Activated CD8-positive, alpha-beta T cell treated with anti-CD3 and anti-CD28 coated beads, Interleukin-2, amount 10 ng/mL, durations not matched to agents 7 days and 5 days (primary cell): ENCODE data around the gene SLC25A19. TPM values are rescaled to one million over a fixed set of nuclear protein-coding genes. Genes with fewer than 3 reads are reported as not detected.
A peak's percentile ranks its signal among the peaks of the same experiment; 100 is the strongest.
"Not testable (repeated sequence)": the region's sequence is repeated elsewhere in the genome, so short reads cannot be mapped to it uniquely, and the experiment has no call there.

Experiments used
- ATAC-seq: fragments of 150-1000 bp; cut with Tn5 transposase; one replicate; pipeline ENCODE4 v1.10.0; 2021; ENCODE audit warnings: moderate library complexity
- CTCF ChIA-PET: fragments of 350-600 bp; sonication (Branson Sonifier 250); formaldehyde crosslinking; loops from one replicate; lab custom pipeline; 2021; ENCODE audit warnings: antibody characterized with exemption; lab: Charles Lee
- POLR2A ChIA-PET: fragments of 350-600 bp; sonication (Branson Sonifier 250); formaldehyde crosslinking; loops from one replicate; lab custom pipeline; 2021; ENCODE audit warnings: antibody characterized with exemption; lab: Charles Lee
- DNase-seq: peaks from one replicate; pipeline ENCODE4 v3.0.0-alpha.2; 2020
- H3K27ac Mint-ChIP-seq: one replicate; pipeline ENCODE4 v1.8.0; 2021; ENCODE audit warnings: mild to moderate bottlenecking, mixed read lengths
- H3K27me3 Mint-ChIP-seq: one replicate; pipeline ENCODE4 v1.8.0; 2021; ENCODE audit warnings: low read depth, mixed read lengths
- H3K36me3 Mint-ChIP-seq: one replicate; pipeline ENCODE4 v1.8.0; 2021; ENCODE audit warnings: low read depth, mixed read lengths
- H3K4me1 Mint-ChIP-seq: one replicate; pipeline ENCODE4 v1.8.0; 2021; ENCODE audit warnings: low read depth, mixed read lengths
- H3K4me3 Mint-ChIP-seq: one replicate; pipeline ENCODE4 v1.8.0; 2021; ENCODE audit warnings: mild to moderate bottlenecking, mixed read lengths
- H3K9me3 Mint-ChIP-seq: one replicate; pipeline ENCODE4 v1.8.0; 2022; ENCODE audit warnings: mixed read lengths; ENCODE audit not compliant: insufficient read depth
- total RNA-seq, 2 experiments: library from RNA; stranded (reverse); gene quantifications; one replicate each; pipeline ENCODE4 v1.2.3, GENCODE V29; 2021

Gene SLC25A19
- total RNA-seq, 2 experiments from 2014 or later, result 41.1 to 43.6 TPM

DNA sequence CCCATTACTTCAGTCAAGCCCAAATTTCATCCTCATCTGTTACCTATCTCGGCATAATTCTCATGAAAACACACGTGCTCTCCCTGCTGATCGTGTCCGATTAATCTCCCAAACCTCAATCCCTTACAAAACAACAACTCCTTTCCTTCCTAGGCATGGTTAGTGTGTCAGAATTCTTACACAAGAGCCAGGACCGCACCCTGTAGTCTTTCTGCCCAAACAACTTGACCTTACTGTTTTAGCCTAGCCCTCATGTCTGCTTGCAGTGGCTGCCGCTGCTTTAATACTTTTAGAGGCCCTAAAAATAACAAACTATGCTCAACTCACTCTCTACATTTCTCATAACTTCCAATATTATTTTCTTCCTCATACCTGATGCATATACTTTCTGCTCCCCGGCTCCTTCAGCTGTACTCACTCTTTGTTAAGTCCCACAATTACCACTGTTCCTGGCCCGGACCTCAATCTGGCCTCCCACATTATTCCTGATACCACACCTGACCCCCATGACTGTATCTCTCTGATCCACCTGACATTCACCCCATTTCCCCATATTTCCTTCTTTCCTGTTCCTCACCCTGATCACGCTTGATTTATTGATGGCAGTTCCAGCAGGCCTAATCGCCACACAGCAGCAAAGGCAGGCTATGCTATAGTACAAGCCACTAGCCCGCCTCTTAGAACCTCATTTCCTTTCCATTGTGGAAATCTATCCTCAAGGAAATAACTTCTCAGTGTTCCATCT, 33.1 kb downstream of the SLC25A19 start:
- DNase-seq, H3K36me3 Mint-ChIP-seq, POLR2A ChIA-PET, H3K27ac Mint-ChIP-seq, H3K9me3 Mint-ChIP-seq, ATAC-seq, CTCF ChIA-PET, H3K27me3 Mint-ChIP-seq, H3K4me3 Mint-ChIP-seq: not testable (repeated sequence)
- peaks cover 34% of the 10 kb centered on the region for H3K4me1 Mint-ChIP-seq

DNA sequence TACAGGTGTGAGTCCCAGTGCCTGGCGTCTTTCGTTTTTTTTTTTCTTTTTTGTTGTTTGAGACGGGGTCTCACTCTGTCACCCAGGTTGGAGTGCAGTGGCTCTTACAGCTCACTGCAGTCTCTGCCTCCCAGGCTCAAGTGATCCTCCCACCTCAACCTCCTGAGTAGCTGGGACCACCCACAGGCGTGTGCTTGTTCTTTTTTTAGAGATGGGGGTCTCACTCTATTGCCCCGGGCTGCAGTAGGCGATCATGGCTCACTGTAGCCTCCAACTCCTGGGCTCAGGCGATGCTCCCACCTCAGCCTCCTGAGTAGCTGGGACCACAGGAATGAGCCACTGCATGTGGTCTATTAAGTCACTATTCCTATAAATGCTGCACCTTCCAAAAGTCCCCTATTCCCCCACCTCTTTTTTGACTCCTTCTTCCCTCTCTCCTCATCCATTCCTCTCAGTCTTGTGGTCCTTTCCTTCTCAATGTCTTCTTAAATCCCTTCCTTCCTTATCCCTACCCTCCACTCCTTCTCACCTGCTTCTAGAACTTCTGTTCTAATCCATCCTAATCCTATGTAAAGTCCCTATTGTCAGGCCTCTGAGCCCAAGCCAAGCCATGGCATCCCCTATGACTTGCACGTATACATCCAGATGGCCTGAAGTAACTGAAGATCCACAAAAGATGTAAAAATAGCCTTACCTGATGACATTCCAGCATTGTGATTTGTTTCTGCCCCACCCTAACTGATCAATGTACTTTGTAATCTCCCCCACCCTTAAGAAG, 37.0 kb downstream of the SLC25A19 start:
- Mint-ChIP-seq H3K4me3 (no peak overlapping the region), H3K9me3 (no peaks in the 10 kb centered on the region), H3K4me1 (peaks cover 26% of the 10 kb centered on the region), H3K27ac (peak overlapping the region; percentile 13), H3K27me3 (no peaks in the 10 kb centered on the region), H3K36me3 (peaks cover 4% of the 10 kb centered on the region)
- DNase-seq (no peak), ATAC-seq (no peak)
- POLR2A ChIA-PET, result interaction anchor here (6.0 kb wide), 1 partner anchor 9 kb away, joined by 64 read pairs; the partner anchor contains the start of genes GGA3 and MRPS7
- CTCF ChIA-PET, result interaction anchor here (3.8 to 5.8 kb wide), 3 partner anchors 9 to 19 kb away, joined by 26 to 56 read pairs (median 31); partner anchors contain the start of genes GGA3, MIF4GD and MRPS7

DNA sequence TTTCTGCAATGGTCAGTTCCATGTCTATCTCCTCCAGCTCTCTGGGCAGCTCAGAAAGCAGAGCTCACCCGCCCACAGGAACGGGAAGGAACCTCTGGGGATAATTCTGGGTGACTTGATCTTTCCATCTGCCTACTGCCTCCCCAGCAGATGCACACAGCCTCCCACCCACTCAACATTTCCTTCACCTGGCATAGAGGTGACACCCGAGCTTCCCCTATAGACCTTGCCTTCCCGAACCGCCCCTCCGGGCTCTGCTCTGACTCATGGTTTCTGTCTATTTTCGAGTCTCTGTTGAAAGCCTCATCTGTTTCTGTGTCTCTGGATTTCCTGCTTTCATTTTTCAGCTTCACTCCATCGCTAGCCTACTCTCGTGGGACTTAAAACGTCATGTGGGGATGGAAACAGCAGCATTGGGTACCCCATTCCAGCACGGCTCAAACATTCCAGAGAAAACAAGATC, 39.2 kb downstream of the SLC25A19 start:
- ATAC-seq, result peak; percentile 94
- Mint-ChIP-seq H3K4me3 (peak overlapping the region; percentile 60), H3K27me3 (no peaks in the 10 kb centered on the region), H3K4me1 (peaks cover 25% of the 10 kb centered on the region), H3K36me3 (peaks cover 15% of the 10 kb centered on the region), H3K27ac (peak overlapping the region; percentile 86), H3K9me3 (no peaks in the 10 kb centered on the region)
- peak; percentile 75 for DNase-seq
- ChIA-PET POLR2A (interaction anchor here (0.6 to 6.0 kb wide), 6 partner anchors 11 to 136 kb away, joined by 3 to 64 read pairs (median 4); partner anchors contain the start of genes GGA3, MIF4GD, MRPS7 and SUMO2), CTCF (interaction anchor here (0.7 to 5.8 kb wide), 11 partner anchors 10 to 340 kb away, joined by 3 to 56 read pairs (median 4); partner anchors contain the start of genes GGA3, GRB2, MIF4GD and MRPL58)

- DNase-seq (no peak), ATAC-seq (no peak)
- H3K4me1 Mint-ChIP-seq, result peaks cover 30% of the 10 kb centered on the region
- H3K4me3 Mint-ChIP-seq, result peak overlapping the region; percentile 60
- H3K36me3 Mint-ChIP-seq, result peaks cover 17% of the 10 kb centered on the region
- no peaks in the 10 kb centered on the region for H3K27me3 Mint-ChIP-seq
- ChIA-PET CTCF (interaction anchor here (0.7 to 5.8 kb wide), 10 partner anchors 10 to 341 kb away, joined by 3 to 56 read pairs (median 5); partner anchors contain the start of genes GGA3, GRB2, MIF4GD and MRPL58), POLR2A (interaction anchor here (0.6 to 6.0 kb wide), 8 partner anchors 10 to 668 kb away, joined by 3 to 64 read pairs (median 4); partner anchors contain the start of genes GGA3, MIF4GD, MRPS7 and SUMO2)
- H3K9me3 Mint-ChIP-seq, result no peaks in the 10 kb centered on the region
- peak overlapping the region; percentile 86 for H3K27ac Mint-ChIP-seq
Measured at GRCh38 chr17:75249564-75249963, 39.7 kb downstream of the SLC25A19 start.

- H3K4me3 Mint-ChIP-seq, result no peak overlapping the region
- no peak overlapping the region for H3K27ac Mint-ChIP-seq
- DNase-seq (no peak), ATAC-seq (no peak)
- ChIA-PET POLR2A (interaction anchor here (0.6 kb wide), 2 partner anchors 437 to 530 kb away, joined by 3 to 4 read pairs; no protein-coding TSS in a partner anchor), CTCF (interaction anchor here (1.3 to 5.8 kb wide), 3 partner anchors 7 to 166 kb away, joined by 3 to 56 read pairs (median 7); partner anchors contain the start of genes GGA3 and MRPS7)
- no peaks in the 10 kb centered on the region for H3K9me3 Mint-ChIP-seq
- peaks cover 52% of the 10 kb centered on the region for H3K4me1 Mint-ChIP-seq
- H3K27me3 Mint-ChIP-seq, result no peaks in the 10 kb centered on the region
- peaks cover 45% of the 10 kb centered on the region for H3K36me3 Mint-ChIP-seq
Measured at GRCh38 chr17:75246404-75246803, 42.8 kb downstream of the SLC25A19 start.

DNA sequence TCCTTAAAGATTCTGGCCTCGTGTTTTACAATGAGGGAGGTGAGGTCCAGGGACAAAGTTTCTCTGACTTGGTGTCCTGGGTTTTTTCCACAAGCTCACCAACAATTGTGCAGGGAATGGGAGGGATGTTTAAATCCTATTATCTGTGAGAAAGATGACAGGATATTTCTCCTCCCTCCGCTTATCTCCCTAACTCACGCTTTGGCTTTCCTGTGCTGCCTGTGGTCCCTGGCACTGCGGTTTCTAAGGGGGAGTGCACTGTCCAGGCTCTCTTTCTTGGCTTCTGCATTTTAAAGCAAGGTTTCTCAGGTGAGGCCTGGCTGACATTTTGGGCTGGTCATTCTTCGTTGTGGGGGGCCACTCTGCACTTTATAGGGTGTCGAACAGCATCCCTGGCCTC, 44.2 kb downstream of the SLC25A19 start:
- peaks cover 53% of the 10 kb centered on the region for H3K36me3 Mint-ChIP-seq
- CTCF ChIA-PET, result interaction anchor here (1.3 kb wide), 1 partner anchor 167 kb away, joined by 5 read pairs; no protein-coding TSS in a partner anchor
- H3K4me3 Mint-ChIP-seq, result no peak overlapping the region

GRCh38 chr17:75244133-75244866, 44.9 kb downstream of the SLC25A19 start:
- H3K4me3 Mint-ChIP-seq, result no peak overlapping the region
- peak overlapping the region; percentile 54 for H3K27ac Mint-ChIP-seq
- no peaks in the 10 kb centered on the region for H3K9me3 Mint-ChIP-seq
- peaks cover 36% of the 10 kb centered on the region for H3K4me1 Mint-ChIP-seq
- ChIA-PET CTCF (interaction anchor here (1.3 kb wide), 1 partner anchor 168 kb away, joined by 5 read pairs; no protein-coding TSS in a partner anchor), POLR2A (interaction anchor here (0.6 to 1.6 kb wide), 3 partner anchors 18 to 376 kb away, joined by 3 to 5 read pairs (median 4); partner anchors contain the start of genes MRPS7 and TMEM94)
- DNase-seq (no peak), ATAC-seq (no peak)
- H3K36me3 Mint-ChIP-seq, result peaks cover 53% of the 10 kb centered on the region
- no peaks in the 10 kb centered on the region for H3K27me3 Mint-ChIP-seq

More for the DNA sequence above, 44.2 kb downstream of the SLC25A19 start:
- no peak for ATAC-seq
- H3K27me3 Mint-ChIP-seq, result no peaks in the 10 kb centered on the region
- no peaks in the 10 kb centered on the region for H3K9me3 Mint-ChIP-seq
- DNase-seq, result no peak
- no peak overlapping the region for H3K27ac Mint-ChIP-seq
- POLR2A ChIA-PET, result interaction anchor here (1.4 kb wide), 1 partner anchor 17 kb away, joined by 4 read pairs; the partner anchor contains the start of gene MRPS7
- H3K4me1 Mint-ChIP-seq, result peaks cover 43% of the 10 kb centered on the region

DNA sequence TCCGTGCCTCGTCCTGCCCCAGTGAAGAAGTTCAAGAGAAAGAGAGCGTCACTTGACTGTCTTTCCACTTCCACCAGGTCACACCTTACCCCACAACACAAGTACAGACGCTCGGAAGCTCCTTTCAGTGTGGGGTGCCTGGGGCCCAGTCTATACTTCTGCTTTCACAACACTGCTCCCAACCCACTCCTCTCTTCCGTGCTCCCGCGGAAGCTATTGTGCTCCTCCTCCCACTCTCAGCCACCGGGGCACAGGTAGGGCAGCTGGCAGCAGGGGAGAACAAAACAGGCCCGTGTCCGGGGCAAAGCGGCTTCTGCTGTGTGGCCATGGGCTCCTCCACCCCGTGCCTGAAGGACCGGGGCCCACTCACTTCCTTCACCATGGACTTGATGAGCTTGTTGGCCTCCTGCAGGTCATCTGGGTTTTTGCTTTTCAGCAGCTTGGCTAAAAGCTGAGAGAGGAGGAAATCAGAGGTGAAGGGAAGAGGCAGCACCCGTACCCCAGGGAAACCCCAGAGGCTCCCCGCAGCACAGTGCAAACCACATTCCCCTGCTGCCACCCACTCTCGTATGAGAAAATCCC, 46.7 kb downstream of the SLC25A19 start:
- no peaks in the 10 kb centered on the region for H3K27me3 Mint-ChIP-seq
- no peak for DNase-seq
- peaks cover 62% of the 10 kb centered on the region for H3K36me3 Mint-ChIP-seq

DNA sequence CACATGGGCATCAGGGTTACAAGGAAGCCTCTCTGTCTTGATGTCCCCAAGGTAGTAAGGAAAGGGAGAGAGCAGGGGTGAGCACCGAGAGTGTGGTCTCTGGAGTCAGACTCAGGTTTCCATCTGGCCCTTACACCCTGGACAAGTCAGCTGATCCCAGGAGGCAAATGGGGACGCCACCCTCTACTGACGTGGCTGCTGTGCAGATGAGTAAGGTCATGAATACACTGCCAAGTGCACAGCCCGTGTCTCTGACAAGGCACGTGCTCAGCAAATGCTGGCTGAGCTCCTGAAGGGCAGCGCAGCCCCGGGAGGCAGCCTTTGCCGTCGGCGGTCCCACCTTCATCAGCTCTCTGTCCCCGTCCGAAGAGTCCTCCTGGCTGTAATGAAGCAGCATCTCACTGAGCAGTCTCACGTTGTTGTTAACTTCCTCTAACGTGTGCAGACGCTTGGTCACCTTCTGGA, 47.2 kb downstream of the SLC25A19 start:
- no peak for DNase-seq
- Mint-ChIP-seq H3K36me3 (peaks cover 65% of the 10 kb centered on the region), H3K4me1 (peaks cover 39% of the 10 kb centered on the region), H3K4me3 (no peak overlapping the region), H3K27ac (peak overlapping the region; percentile 86), H3K9me3 (no peaks in the 10 kb centered on the region), H3K27me3 (no peaks in the 10 kb centered on the region)
- POLR2A ChIA-PET, result interaction anchor here (1.6 kb wide), 1 partner anchor 29 kb away, joined by 4 read pairs; the partner anchor contains the start of gene MIF4GD
- CTCF ChIA-PET, result interaction anchor here (1.0 to 5.7 kb wide), 6 partner anchors 7 to 281 kb away, joined by 4 to 56 read pairs (median 8); partner anchors contain the start of genes GGA3, MIF4GD and MRPS7
- no peak for ATAC-seq

More for the DNA sequence above, 46.7 kb downstream of the SLC25A19 start:
- Mint-ChIP-seq H3K4me3 (no peak overlapping the region), H3K9me3 (no peaks in the 10 kb centered on the region), H3K27ac (peak overlapping the region; percentile 86), H3K4me1 (peaks cover 39% of the 10 kb centered on the region)
- ChIA-PET CTCF (interaction anchor here (1.0 to 5.7 kb wide), 6 partner anchors 7 to 281 kb away, joined by 4 to 56 read pairs (median 8); partner anchors contain the start of genes GGA3, MIF4GD and MRPS7), POLR2A (interaction anchor here (1.6 kb wide), 2 partner anchors 29 to 214 kb away, joined by 4 to 5 read pairs; partner anchors contain the start of genes MIF4GD and TMEM94)
- no peak for ATAC-seq

GRCh38 chr17:75241502-75241901, 47.7 kb downstream of the SLC25A19 start:
- ATAC-seq (no peak), DNase-seq (no peak)
- ChIA-PET POLR2A (no interaction called here), CTCF (interaction anchor here (1.0 to 5.7 kb wide), 7 partner anchors 8 to 280 kb away, joined by 4 to 56 read pairs (median 21); partner anchors contain the start of genes GGA3, MIF4GD and MRPS7)
- no peaks in the 10 kb centered on the region for H3K27me3 Mint-ChIP-seq
- H3K36me3 Mint-ChIP-seq, result peaks cover 64% of the 10 kb centered on the region
- peak overlapping the region; percentile 86 for H3K27ac Mint-ChIP-seq
- H3K4me3 Mint-ChIP-seq, result no peak overlapping the region
- H3K9me3 Mint-ChIP-seq, result no peaks in the 10 kb centered on the region
- H3K4me1 Mint-ChIP-seq, result peaks cover 39% of the 10 kb centered on the region
